ENCODE data around the gene BCR.
"Not testable (repeated sequence)": the region's sequence is repeated elsewhere in the genome, so short reads cannot be mapped to it uniquely, and the experiment has no call there.

The BCR gene

GRCh38 chr22:23323960-23324688 is 143.8 kb downstream of the BCR start:
- H3K27me3 ChIP-seq (ENCODE audit: control insufficient read depth, insufficient read depth, low read length); H3K4me1 ChIP-seq (ENCODE audit: control insufficient read depth, low read depth, low read length); H3K27ac ChIP-seq (ENCODE audit: low read length); H3K4me3 ChIP-seq (ENCODE audit: low read length); H3K9me3 ChIP-seq (ENCODE audit: control insufficient read depth, low read depth, low read length); H3K36me3 ChIP-seq (ENCODE audit: control insufficient read depth, low read depth, low read length); H3K9ac ChIP-seq (ENCODE audit: low read length): not testable (repeated sequence)

- no peak overlapping the region for H3K27ac ChIP-seq (ENCODE audit: low read length)
- peaks cover 9% of the 10 kb centered on the region for H3K4me1 ChIP-seq (ENCODE audit: control insufficient read depth, low read depth, low read length)
- no peaks in the 10 kb centered on the region for H3K27me3 ChIP-seq (ENCODE audit: control insufficient read depth, insufficient read depth, low read length)
- no peaks in the 10 kb centered on the region for H3K36me3 ChIP-seq (ENCODE audit: control insufficient read depth, low read depth, low read length)
- no peak overlapping the region for H3K9ac ChIP-seq (ENCODE audit: low read length)
- H3K9me3 ChIP-seq (ENCODE audit: control insufficient read depth, low read depth, low read length) = no peaks in the 10 kb centered on the region
- H3K4me3 ChIP-seq (ENCODE audit: low read length) = no peak overlapping the region
Measured at GRCh38 chr22:23325183-23325582, 144.9 kb downstream of the BCR start.

DNA sequence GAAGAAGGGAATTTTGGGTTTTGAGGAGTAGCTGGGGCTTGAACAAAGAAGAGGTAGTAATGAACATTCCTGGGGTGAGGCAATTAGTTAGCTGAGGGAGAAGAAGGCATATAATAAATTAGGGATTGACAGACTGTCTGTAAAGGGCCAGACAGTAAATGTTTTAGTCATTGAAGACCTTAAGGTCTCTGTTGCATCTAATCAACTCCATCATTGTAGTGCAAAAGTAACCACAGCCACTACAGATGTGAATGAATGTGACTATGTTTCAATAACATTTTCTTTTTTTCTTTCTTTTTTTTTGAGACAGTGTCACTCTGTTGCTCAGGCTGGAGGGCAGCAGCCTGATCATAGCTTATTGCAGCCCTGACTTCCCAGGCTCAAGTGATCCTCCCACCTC is 153.5 kb downstream of the BCR start:
- not testable (repeated sequence) for H3K9ac ChIP-seq (ENCODE audit: low read length); H3K9me3 ChIP-seq (ENCODE audit: control insufficient read depth, low read depth, low read length); H3K4me3 ChIP-seq (ENCODE audit: low read length); H3K36me3 ChIP-seq (ENCODE audit: control insufficient read depth, low read depth, low read length); H3K4me1 ChIP-seq (ENCODE audit: control insufficient read depth, low read depth, low read length); H3K27me3 ChIP-seq (ENCODE audit: control insufficient read depth, insufficient read depth, low read length); H3K27ac ChIP-seq (ENCODE audit: low read length)

- not testable (repeated sequence) for H3K27me3 ChIP-seq (ENCODE audit: control insufficient read depth, insufficient read depth, low read length); H3K4me1 ChIP-seq (ENCODE audit: control insufficient read depth, low read depth, low read length); H3K4me3 ChIP-seq (ENCODE audit: low read length); H3K9ac ChIP-seq (ENCODE audit: low read length); H3K9me3 ChIP-seq (ENCODE audit: control insufficient read depth, low read depth, low read length); H3K27ac ChIP-seq (ENCODE audit: low read length); H3K36me3 ChIP-seq (ENCODE audit: control insufficient read depth, low read depth, low read length)
Measured at GRCh38 chr22:23337672-23338071, 157.4 kb downstream of the BCR start.

DNA sequence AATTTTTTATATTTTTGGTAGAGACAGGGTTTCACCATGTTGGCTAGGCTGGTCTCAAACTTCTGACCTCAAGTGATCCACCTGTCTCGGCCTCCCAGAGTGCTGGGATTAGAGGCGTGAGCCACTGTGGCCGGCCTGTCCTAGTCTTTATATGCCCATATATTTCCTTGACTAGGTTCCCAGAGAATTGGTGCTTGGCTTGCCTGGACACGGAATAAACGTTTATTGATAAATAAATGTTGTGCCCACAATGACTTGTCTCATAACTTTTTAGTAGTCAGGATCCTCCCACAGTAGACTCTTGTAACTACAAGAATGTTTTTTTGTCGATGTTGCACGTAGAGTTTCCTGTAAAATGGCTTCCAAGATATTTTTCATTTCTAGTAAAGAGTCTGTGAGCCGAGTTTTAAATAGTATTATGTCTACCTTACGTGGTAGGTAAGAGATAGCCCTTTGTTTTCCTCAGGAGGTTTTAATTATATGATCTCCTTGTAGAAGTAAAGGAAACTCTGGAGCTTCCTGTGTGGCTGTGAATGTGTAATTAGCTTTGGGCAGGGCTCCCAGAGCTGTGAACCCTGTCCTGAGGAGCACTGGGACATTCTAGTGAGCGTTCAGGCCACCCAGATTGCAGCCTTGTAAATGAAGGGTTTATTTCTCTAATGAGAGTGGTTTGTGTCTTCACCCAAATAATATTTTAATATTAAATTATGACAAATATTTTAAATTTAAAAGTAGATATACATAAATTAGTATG is 161.8 kb downstream of the BCR start:
- H3K36me3 ChIP-seq (ENCODE audit: control insufficient read depth, low read depth, low read length); H3K9ac ChIP-seq (ENCODE audit: low read length); H3K4me3 ChIP-seq (ENCODE audit: low read length); H3K27me3 ChIP-seq (ENCODE audit: control insufficient read depth, insufficient read depth, low read length); H3K4me1 ChIP-seq (ENCODE audit: control insufficient read depth, low read depth, low read length); H3K27ac ChIP-seq (ENCODE audit: low read length); H3K9me3 ChIP-seq (ENCODE audit: control insufficient read depth, low read depth, low read length): not testable (repeated sequence)

- Histone ChIP-seq H3K27me3 (ENCODE audit: control insufficient read depth, insufficient read depth, low read length) (peaks cover 32% of the 10 kb centered on the region), H3K27ac (ENCODE audit: low read length) (no peak overlapping the region), H3K36me3 (ENCODE audit: control insufficient read depth, low read depth, low read length) (no peaks in the 10 kb centered on the region), H3K9ac (ENCODE audit: low read length) (no peak overlapping the region), H3K4me3 (ENCODE audit: low read length) (no peak overlapping the region), H3K4me1 (ENCODE audit: control insufficient read depth, low read depth, low read length) (no peaks in the 10 kb centered on the region), H3K9me3 (ENCODE audit: control insufficient read depth, low read depth, low read length) (no peaks in the 10 kb centered on the region)
Measured at GRCh38 chr22:23351321-23351720, 171.0 kb downstream of the BCR start.

- peaks cover 38% of the 10 kb centered on the region for H3K27me3 ChIP-seq (ENCODE audit: control insufficient read depth, insufficient read depth, low read length)
- H3K9me3 ChIP-seq (ENCODE audit: control insufficient read depth, low read depth, low read length) = no peaks in the 10 kb centered on the region
- H3K4me1 ChIP-seq (ENCODE audit: control insufficient read depth, low read depth, low read length) = no peaks in the 10 kb centered on the region
- H3K36me3 ChIP-seq (ENCODE audit: control insufficient read depth, low read depth, low read length) = no peaks in the 10 kb centered on the region
- no peak overlapping the region for H3K27ac ChIP-seq (ENCODE audit: low read length)
- H3K4me3 ChIP-seq (ENCODE audit: low read length) = no peak overlapping the region
- no peak overlapping the region for H3K9ac ChIP-seq (ENCODE audit: low read length)
Measured at GRCh38 chr22:23353004-23353403, 172.7 kb downstream of the BCR start.

DNA sequence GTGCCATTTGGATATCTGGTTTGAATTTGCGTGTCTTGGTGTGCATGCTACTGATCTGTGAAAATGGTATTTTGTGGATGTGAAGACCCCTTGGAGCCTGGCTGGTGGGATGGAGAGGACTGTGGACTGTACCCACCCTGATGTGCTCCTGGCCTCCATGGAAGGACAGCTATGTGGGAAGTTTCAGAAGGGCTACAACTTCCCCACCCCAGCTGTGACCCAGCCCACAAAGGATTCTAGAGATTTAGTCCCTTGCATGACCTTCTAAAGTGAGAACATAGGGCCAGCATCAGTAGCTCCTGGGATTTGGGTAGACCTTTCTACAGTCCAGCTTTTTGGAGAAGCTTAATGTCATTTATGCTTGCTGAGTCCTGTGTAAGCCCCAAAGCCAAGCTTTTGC is 173.4 kb downstream of the BCR start:
- peaks cover 36% of the 10 kb centered on the region for H3K27me3 ChIP-seq (ENCODE audit: control insufficient read depth, insufficient read depth, low read length)
- H3K9me3 ChIP-seq (ENCODE audit: control insufficient read depth, low read depth, low read length) = no peaks in the 10 kb centered on the region
- H3K36me3 ChIP-seq (ENCODE audit: control insufficient read depth, low read depth, low read length) = no peaks in the 10 kb centered on the region

DNA sequence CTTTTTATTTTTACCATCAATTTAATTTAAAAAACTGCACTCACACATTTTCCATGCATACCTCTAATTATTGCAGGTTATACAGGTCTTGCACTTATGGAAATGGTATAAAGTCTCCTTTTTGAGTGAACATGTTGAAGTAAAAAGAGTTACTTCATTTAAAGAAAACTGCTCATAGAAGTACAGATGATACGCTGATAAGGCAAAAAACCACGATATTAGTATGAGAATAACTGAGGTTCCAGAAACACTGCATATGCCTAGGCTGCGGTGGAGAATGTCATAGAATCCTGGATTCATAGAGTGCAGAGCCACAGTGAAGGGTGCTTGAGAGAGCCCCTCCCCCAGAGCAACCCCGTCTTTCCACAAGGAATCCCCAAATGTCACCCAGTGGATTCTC is 175.8 kb downstream of the BCR start:
- Histone ChIP-seq H3K9ac (ENCODE audit: low read length) (no peak overlapping the region), H3K4me1 (ENCODE audit: control insufficient read depth, low read depth, low read length) (no peaks in the 10 kb centered on the region), H3K27ac (ENCODE audit: low read length) (no peak overlapping the region), H3K36me3 (ENCODE audit: control insufficient read depth, low read depth, low read length) (no peaks in the 10 kb centered on the region), H3K4me3 (ENCODE audit: low read length) (no peak overlapping the region), H3K27me3 (ENCODE audit: control insufficient read depth, insufficient read depth, low read length) (peaks cover 53% of the 10 kb centered on the region), H3K9me3 (ENCODE audit: control insufficient read depth, low read depth, low read length) (no peaks in the 10 kb centered on the region)

More for the DNA sequence above, 173.4 kb downstream of the BCR start:
- H3K27ac ChIP-seq (ENCODE audit: low read length) = no peak overlapping the region
- no peak overlapping the region for H3K9ac ChIP-seq (ENCODE audit: low read length)
- no peaks in the 10 kb centered on the region for H3K4me1 ChIP-seq (ENCODE audit: control insufficient read depth, low read depth, low read length)
- H3K4me3 ChIP-seq (ENCODE audit: low read length) = no peak overlapping the region

GRCh38 chr22:23357053-23357452 is 176.7 kb downstream of the BCR start:
- Histone ChIP-seq H3K4me3 (ENCODE audit: low read length) (no peak overlapping the region), H3K9me3 (ENCODE audit: control insufficient read depth, low read depth, low read length) (no peaks in the 10 kb centered on the region), H3K36me3 (ENCODE audit: control insufficient read depth, low read depth, low read length) (no peaks in the 10 kb centered on the region), H3K27me3 (ENCODE audit: control insufficient read depth, insufficient read depth, low read length) (peaks cover 62% of the 10 kb centered on the region), H3K4me1 (ENCODE audit: control insufficient read depth, low read depth, low read length) (no peaks in the 10 kb centered on the region), H3K9ac (ENCODE audit: low read length) (no peak overlapping the region), H3K27ac (ENCODE audit: low read length) (no peak overlapping the region)

- Histone ChIP-seq H3K36me3 (ENCODE audit: control insufficient read depth, low read depth, low read length) (no peaks in the 10 kb centered on the region), H3K4me3 (ENCODE audit: low read length) (no peak overlapping the region), H3K27me3 (ENCODE audit: control insufficient read depth, insufficient read depth, low read length) (peaks cover 69% of the 10 kb centered on the region), H3K4me1 (ENCODE audit: control insufficient read depth, low read depth, low read length) (no peaks in the 10 kb centered on the region), H3K27ac (ENCODE audit: low read length) (no peak overlapping the region), H3K9me3 (ENCODE audit: control insufficient read depth, low read depth, low read length) (no peaks in the 10 kb centered on the region), H3K9ac (ENCODE audit: low read length) (no peak overlapping the region)
Measured at GRCh38 chr22:23359583-23360123, 179.3 kb downstream of the BCR start.

GRCh38 chr22:23361676-23362075 is 181.4 kb downstream of the BCR start:
- Histone ChIP-seq H3K9ac (ENCODE audit: low read length) (no peak overlapping the region), H3K36me3 (ENCODE audit: control insufficient read depth, low read depth, low read length) (no peaks in the 10 kb centered on the region), H3K27ac (ENCODE audit: low read length) (no peak overlapping the region), H3K9me3 (ENCODE audit: control insufficient read depth, low read depth, low read length) (no peaks in the 10 kb centered on the region), H3K27me3 (ENCODE audit: control insufficient read depth, insufficient read depth, low read length) (peaks cover 81% of the 10 kb centered on the region), H3K4me1 (ENCODE audit: control insufficient read depth, low read depth, low read length) (peaks cover 2% of the 10 kb centered on the region), H3K4me3 (ENCODE audit: low read length) (no peak overlapping the region)

Data from iPS-18a (cell line).